Stimulated activated CD4-positive, alpha-beta T cell treated with anti-CD3 and anti-CD28 coated beads, Interleukin-2, amount 100 ng/mL, for 48 hours (primary cell): Measurements from ENCODE around the gene PAM16.

Experiments
- DNase-seq, 2 donors: peaks; one replicate each; pipeline ENCODE4 v3.0.0-alpha.2; 2020

PAM16 gene

GRCh38 chr16:4332623-4333307 is 18.4 kb downstream of the PAM16 start:
- DNase-seq = no peak

DNA sequence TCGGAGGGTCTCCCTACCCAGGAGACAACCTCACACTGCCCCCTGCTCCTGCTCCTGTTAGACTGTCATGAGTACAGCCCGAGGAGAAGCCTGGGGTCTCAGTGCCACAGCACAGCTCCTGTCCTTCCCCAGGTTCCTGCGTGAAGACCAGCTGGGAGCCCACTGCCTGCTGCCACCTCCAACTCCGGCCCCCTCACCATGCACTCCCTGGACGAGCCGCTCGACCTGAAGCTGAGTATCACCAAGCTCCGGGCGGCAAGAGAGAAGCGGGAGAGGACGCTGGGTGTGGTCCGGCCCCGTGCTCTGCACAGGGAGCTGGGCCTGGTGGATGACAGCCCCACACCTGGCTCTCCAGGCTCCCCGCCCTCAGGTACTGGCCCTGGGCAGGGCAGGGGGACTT is 19.0 kb downstream of the PAM16 start:
- no peak for DNase-seq

- DNase-seq = peak; percentile 72 to 76
These were observed 20.7 kb downstream of the PAM16 start for GRCh38 chr16:4330277-4330874.

DNA sequence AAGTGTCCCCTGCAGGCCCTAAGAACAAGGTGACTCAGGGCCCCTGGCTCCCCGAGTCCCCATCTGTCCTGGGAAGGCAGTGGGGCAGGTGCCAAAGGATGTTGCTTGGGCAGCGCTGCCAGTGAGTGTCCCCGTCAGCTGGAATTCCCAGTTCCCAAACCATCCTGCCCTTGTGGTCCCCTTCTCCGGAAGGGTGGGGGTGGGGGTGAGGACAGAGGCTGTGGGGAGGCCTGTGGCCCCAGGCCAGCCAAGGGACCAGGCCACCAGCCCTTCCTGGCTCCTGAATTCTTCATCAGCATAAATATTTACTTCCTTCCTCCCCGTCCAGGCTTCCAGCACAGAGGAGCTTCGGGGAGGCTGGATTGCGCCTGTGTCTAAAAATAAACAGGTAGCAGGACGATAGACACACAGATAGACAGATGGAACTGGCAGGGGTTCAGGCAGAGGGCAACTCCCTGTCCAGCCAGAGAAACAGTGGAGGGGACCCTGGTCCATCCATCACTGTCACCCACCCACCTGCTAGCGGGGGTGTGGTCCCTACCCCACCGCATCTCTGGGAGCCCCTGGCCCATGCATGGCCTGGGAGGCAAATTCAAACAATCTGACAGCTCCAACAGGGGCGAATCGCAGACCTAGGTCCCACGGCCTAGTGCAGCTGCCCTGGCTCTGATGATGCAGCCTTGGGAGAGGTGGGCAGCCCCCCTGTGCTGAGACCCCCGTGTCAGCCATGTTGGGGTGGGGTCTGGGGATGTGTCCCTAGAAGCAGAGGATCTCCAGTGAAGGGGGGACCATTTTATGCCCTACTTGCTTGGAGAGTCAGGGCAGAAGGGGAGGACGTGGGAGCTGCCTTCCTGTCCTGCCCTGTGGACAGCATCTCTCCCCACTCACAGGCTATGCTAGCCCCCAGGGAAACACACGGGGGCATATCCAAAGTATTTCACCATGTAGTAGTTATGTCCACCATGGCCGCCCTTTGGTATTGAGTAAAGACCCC is 22.0 kb downstream of the PAM16 start:
- no peak for DNase-seq

DNA sequence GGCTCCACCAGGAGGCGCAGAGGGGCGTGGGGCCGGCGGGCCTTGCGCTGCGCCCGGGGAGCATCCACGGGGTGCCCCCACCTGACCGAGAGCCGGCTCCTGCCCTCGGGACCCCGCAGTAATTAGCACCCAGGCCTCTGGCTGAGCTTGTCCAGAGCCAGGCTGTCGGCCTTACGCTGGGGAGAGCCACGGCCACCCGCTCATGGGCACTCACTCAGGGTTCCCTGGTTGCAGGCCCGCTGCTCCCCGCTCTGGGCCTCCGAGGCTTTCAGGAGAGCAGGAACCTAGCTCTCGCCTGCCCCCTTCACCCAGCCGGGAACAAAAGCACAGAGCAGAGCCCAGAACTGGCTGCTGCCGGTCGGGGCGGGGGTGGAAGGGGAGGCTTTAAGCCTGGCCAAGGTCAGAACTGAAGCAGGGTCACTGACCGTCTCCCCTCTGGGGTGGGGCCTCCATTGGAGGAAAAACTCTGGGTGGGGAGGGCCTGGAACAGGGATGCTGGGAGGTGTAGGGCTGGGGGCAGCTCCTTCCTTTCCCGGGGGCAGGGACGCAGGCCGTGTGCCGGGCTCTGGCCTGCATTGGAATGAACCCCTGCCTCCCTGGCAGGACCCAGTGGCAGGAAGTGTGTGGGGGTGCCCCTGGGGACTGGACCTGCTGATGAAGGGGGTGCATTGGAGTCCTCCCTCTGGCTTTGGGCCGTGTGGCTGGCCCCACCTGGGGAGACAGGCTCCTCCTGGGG is 22.9 kb downstream of the PAM16 start:
- peak; percentile 43 to 44 for DNase-seq

DNA sequence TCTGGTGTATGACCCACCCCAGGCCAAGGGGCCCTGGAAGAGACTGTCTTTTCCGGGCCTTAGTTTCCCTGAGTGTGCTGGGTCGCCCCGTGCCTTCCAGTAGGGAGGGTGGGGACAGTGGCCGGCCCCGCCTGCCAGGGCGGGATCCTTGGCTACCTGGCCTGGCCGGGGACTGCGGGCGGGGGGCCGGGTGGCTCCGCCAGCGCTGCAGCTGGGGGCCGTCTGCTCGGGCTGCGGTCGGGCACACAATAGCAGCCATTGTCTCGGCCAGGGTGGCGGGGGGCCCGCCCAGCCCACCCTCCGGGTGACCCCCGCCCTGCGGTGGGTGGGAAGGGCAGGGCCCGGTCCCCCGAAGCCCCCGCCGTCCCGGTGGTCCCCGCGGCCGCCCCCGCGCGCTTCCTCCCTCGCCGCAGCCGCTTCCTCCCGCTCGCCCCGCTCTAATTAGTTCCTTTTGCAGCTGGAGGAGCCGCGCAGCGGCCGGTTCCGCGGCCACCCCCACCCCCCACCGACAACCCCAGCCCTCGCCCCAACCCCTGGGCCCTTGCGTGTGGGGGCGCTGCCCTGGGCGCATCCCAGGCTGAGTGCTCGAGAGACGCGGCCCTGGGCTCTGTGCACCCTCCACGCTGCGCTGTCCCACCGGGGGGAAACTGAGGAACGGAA is 23.6 kb downstream of the PAM16 start:
- DNase-seq = no peak

- no peak for DNase-seq
These were observed 25.8 kb downstream of the PAM16 start for GRCh38 chr16:4325253-4325758.

GRCh38 chr16:4324492-4325252 is 26.4 kb downstream of the PAM16 start:
- DNase-seq = no peak

- no peak for DNase-seq
These were observed 27.2 kb downstream of the PAM16 start for GRCh38 chr16:4323845-4324488.

GRCh38 chr16:4323071-4323844 is 27.9 kb downstream of the PAM16 start:
- no peak for DNase-seq

GRCh38 chr16:4322121-4323052 is 28.7 kb downstream of the PAM16 start:
- no peak for DNase-seq

- no peak for DNase-seq
These were observed 29.6 kb downstream of the PAM16 start for GRCh38 chr16:4321286-4322120.

GRCh38 chr16:4320571-4321137 is 30.5 kb downstream of the PAM16 start:
- DNase-seq = no peak

DNA sequence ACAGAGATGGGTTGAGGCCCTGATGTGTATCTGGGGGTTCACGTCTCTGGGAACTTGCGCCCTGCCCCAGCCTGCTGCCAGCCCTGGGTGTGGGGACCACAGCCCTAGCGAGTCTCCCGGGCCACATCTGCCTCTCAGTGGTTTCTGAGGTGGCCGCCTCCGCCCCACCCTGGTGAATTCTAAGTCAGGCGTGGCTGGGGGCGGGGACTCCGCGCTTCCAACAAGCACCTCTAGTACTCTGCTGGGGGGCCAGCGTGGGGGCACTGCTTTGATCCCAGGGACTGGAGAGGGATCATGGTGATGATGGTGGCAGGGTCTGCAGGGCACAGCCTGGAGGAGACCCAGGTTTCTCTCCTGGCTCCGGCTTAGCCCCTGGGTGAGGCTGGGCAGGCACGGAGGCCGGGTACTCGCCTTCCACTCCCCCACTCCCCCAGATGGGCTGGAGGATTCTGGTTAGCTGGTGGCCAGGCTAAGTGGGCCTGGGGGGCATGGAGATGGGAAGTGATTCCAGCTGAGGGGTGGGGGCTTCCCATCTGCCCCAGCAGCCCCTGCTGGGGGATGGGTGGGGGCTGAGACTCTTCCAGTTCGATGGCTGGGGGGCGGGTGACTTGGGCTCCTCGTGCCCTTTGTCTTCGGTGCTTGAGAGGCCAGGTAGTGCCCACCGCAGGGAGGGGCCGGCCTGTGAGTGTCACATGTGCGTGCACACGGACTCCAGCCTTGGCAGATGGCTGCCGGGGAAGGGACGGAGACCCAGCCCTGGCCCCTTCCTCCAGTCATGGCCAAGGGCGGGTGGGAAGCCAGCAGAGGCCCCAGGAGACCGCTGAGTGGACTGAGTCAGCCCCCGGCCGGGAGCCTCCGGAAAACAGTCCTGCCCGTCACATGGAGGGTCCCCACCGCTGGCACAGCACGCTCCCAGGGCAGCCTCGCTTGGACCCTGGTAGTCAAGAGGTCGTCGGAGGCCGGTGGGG is 31.4 kb downstream of the PAM16 start:
- peak; percentile 46 to 50 for DNase-seq

DNA sequence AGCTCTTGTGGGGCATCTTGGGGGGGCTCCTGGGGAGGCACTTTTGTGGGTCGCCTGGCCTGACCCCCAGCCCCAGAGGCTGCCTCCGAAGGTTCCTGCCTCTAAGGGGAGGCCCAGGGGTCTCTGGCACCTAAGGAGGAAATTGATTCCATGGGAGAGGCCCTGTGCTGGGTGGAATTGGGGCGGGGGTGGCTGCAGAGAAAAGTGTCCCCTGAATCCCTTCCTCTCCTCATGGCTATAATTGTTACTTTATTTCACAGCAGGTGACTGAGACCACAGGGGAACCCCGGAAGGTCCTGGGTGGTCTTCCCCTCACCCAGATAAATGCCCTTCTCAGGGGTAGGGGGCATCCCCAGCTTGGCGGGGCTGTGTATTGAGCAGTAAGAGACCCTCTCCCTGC is 32.2 kb downstream of the PAM16 start:
- DNase-seq = no peak

DNA sequence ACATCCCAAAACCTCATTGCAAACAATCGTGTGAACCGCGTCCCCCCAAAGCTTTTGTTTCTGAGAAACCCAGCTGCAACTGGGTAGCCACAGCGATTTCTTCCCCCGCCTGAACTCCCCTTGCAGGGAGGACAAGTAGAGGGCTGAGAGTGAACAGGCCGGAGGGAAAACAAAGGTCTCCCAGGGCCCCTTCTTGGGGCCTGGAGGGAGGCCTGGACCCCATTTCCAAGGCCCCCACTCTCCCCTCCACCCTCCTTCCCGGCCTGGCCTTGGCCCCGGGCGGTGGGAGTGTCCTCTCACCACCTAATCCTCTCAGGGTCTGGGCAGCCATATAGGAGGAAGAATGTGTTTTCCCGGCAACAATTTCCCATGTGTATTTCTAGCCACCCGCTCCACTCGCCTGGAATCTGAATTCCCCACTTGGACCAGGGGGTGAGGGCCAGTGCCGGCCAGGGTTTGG is 32.6 kb downstream of the PAM16 start:
- no peak for DNase-seq
